H9 (cell line): Measurements from ENCODE around the gene FAAH. TPM values are rescaled to one million over a fixed set of nuclear protein-coding genes. Genes with fewer than 3 reads are reported as not detected.

Experiments used
- DNase-seq: peaks from one replicate; pipeline ENCODE4 v3.0.0-alpha.2; 2017
- H2AFZ ChIP-seq: one replicate; pipeline ENCODE4 v1.6.1; 2013; ENCODE audit warnings: mild to moderate bottlenecking, low read length, control low read depth, moderate library complexity
- H2AK5ac ChIP-seq: 2 replicates; pipeline ENCODE4 v1.6.1; 2013; ENCODE audit warnings: low read length, control low read depth, mixed read lengths; ENCODE audit not compliant: insufficient read length
- H2BK120ac ChIP-seq: one replicate; pipeline ENCODE4 v1.6.1; 2013; ENCODE audit warnings: low read depth, mild to moderate bottlenecking, low read length, control low read depth, inconsistent platforms; ENCODE audit not compliant: poor library complexity, severe bottlenecking
- H2BK12ac ChIP-seq: 2 replicates; pipeline ENCODE4 v1.6.1; 2013; ENCODE audit warnings: low read length, control low read depth, mixed read lengths, low read depth; ENCODE audit not compliant: insufficient read length
- H2BK15ac ChIP-seq: 2 replicates; pipeline ENCODE4 v1.6.1; 2013; ENCODE audit warnings: low read depth, low read length, control low read depth
- H2BK20ac ChIP-seq: one replicate; pipeline ENCODE4 v1.6.1; 2013; ENCODE audit warnings: low read depth, mild to moderate bottlenecking, low read length, control low read depth, inconsistent platforms; ENCODE audit not compliant: poor library complexity, severe bottlenecking
- H2BK5ac ChIP-seq: 2 replicates; pipeline ENCODE4 v1.6.1; 2013; ENCODE audit warnings: low read length, control low read depth, mixed read lengths; ENCODE audit not compliant: insufficient read length
- H3K14ac ChIP-seq: 2 replicates; pipeline ENCODE4 v1.6.1; 2013; ENCODE audit warnings: low read length, control low read depth; ENCODE audit not compliant: insufficient read depth
- H3K18ac ChIP-seq: 2 replicates; pipeline ENCODE4 v1.6.1; 2013; ENCODE audit warnings: low read depth, mild to moderate bottlenecking, mixed read lengths, low read length, control low read depth; ENCODE audit not compliant: insufficient read length
- H3K23ac ChIP-seq: 2 replicates; pipeline ENCODE4 v1.6.1; 2013; ENCODE audit warnings: low read length, control low read depth, mixed read lengths, low read depth; ENCODE audit not compliant: insufficient read length
- H3K23me2 ChIP-seq: 2 replicates; pipeline ENCODE4 v1.6.1; 2013; ENCODE audit warnings: low read depth, mild to moderate bottlenecking, mixed read lengths, low read length, control low read depth; ENCODE audit not compliant: insufficient read length, poor library complexity, severe bottlenecking
- H3K27ac ChIP-seq: 2 replicates; pipeline ENCODE4 v1.5.1; 2013; ENCODE audit warnings: low read length, control low read depth, mixed read lengths, low read depth; ENCODE audit not compliant: insufficient read length
- H3K27me3 ChIP-seq: 2 replicates; pipeline ENCODE4 v1.6.1; 2013; ENCODE audit warnings: low read length, control low read depth, inconsistent platforms; ENCODE audit not compliant: insufficient read depth
- H3K4ac ChIP-seq: 2 replicates; pipeline ENCODE4 v1.6.1; 2013; ENCODE audit warnings: low read depth, mild to moderate bottlenecking, control low read depth, inconsistent platforms, low read length, moderate library complexity
- H3K4me1 ChIP-seq: 2 replicates; pipeline ENCODE4 v1.6.1; 2013; ENCODE audit warnings: low read length, control low read depth, inconsistent platforms; ENCODE audit not compliant: insufficient read depth
- H3K4me2 ChIP-seq: 2 replicates; pipeline ENCODE4 v1.6.1; 2013; ENCODE audit warnings: low read length, control low read depth, mixed read lengths; ENCODE audit not compliant: insufficient read length, insufficient read depth
- H3K56ac ChIP-seq: 2 replicates; pipeline ENCODE4 v1.6.1; 2013; ENCODE audit warnings: low read depth, mild to moderate bottlenecking, mixed read lengths, low read length, control low read depth; ENCODE audit not compliant: insufficient read length
- H3K79me1 ChIP-seq: 2 replicates; pipeline ENCODE4 v1.6.1; 2013; ENCODE audit warnings: low read depth, mild to moderate bottlenecking, moderate library complexity, low read length, control low read depth, inconsistent platforms; ENCODE audit not compliant: insufficient read depth, poor library complexity, severe bottlenecking
- H3K79me2 ChIP-seq: 2 replicates; pipeline ENCODE4 v1.6.1; 2013; ENCODE audit warnings: low read length, control low read depth, inconsistent platforms; ENCODE audit not compliant: insufficient read depth
- H3K9ac ChIP-seq: 2 replicates; pipeline ENCODE4 v1.6.1; 2013; ENCODE audit warnings: low read length, control low read depth, mixed read lengths; ENCODE audit not compliant: insufficient read length; ENCODE audit errors: extremely low read depth
- H3K9me3 ChIP-seq: one replicate; pipeline ENCODE4 v1.6.1; 2013; ENCODE audit warnings: low read depth, low read length, inconsistent platforms; ENCODE audit not compliant: control insufficient read depth
- H3T11ph ChIP-seq: one replicate; pipeline ENCODE4 v1.6.1; 2013; ENCODE audit warnings: mild to moderate bottlenecking, low read length, control low read depth, inconsistent platforms
- H4K20me1 ChIP-seq: one replicate; pipeline ENCODE4 v1.6.1; 2013; ENCODE audit not compliant: control insufficient read depth, insufficient read length, insufficient read depth
- H4K5ac ChIP-seq: 2 replicates; pipeline ENCODE4 v1.6.1; 2013; ENCODE audit warnings: low read depth, mild to moderate bottlenecking, mixed read lengths, low read length, control low read depth; ENCODE audit not compliant: insufficient read length
- H4K8ac ChIP-seq: replicated peaks from 2 replicates; pipeline ENCODE4 v1.6.1; 2013; ENCODE audit warnings: low read length, control low read depth, mixed read lengths, low read depth; ENCODE audit not compliant: insufficient read length
- H4K91ac ChIP-seq: 2 replicates; pipeline ENCODE4 v1.6.1; 2013; ENCODE audit warnings: low read depth, mild to moderate bottlenecking, moderate library complexity, mixed read lengths, low read length, control low read depth; ENCODE audit not compliant: insufficient read length
- H3K27ac Mint-ChIP-seq, 3 experiments: 2 replicates in 2 of 3; 3 replicates in 1 of 3; pipeline ENCODE4 v1.8.0; 2020 to 2021; ENCODE audit warnings: mixed read lengths in 3 of 3, mild to moderate bottlenecking in 1 of 3, moderate library complexity in 1 of 3
- H3K27me3 Mint-ChIP-seq: 2 replicates; pipeline ENCODE4 v1.8.0; 2021; ENCODE audit warnings: low read depth, mild to moderate bottlenecking, moderate library complexity, mixed read lengths
- H3K36me3 Mint-ChIP-seq, 3 experiments: 2 replicates in 2 of 3; 3 replicates in 1 of 3; pipeline ENCODE4 v1.8.0; 2020 to 2021; ENCODE audit warnings: low read depth in 3 of 3, mixed read lengths in 3 of 3; ENCODE audit not compliant: insufficient read depth in 1 of 3
- H3K4me1 Mint-ChIP-seq, 2 experiments: 2 replicates each; pipeline ENCODE4 v1.8.0; 2020; ENCODE audit warnings: mixed read lengths in 2 of 2
- H3K4me3 Mint-ChIP-seq, 2 experiments: 2 replicates in 1 of 2; 3 replicates in 1 of 2; pipeline ENCODE4 v1.8.0; 2020 to 2021; ENCODE audit warnings: mild to moderate bottlenecking in 2 of 2, mixed read lengths in 2 of 2, moderate library complexity in 1 of 2
- H3K9me3 Mint-ChIP-seq, 2 experiments: 2 replicates in 1 of 2; 3 replicates in 1 of 2; pipeline ENCODE4 v1.8.0; 2020; ENCODE audit warnings: mild to moderate bottlenecking in 2 of 2, mixed read lengths in 2 of 2, moderate library complexity in 1 of 2
- WGBS: extraction: QIAGEN DNeasy Blood & Tissue Kit; methylation state at CpG from one replicate; pipeline ENCODE4 v1.1.7; 2013; ENCODE audit warnings: missing lambda C conversion rate, low lambda C conversion rate, mixed read lengths; ENCODE audit not compliant: insufficient read length; ENCODE audit errors: extremely low coverage; 5-methylcytosine and 5-hydroxymethylcytosine counted together
- total RNA-seq: library from RNA; stranded (reverse); gene quantifications from 2 replicates; pipeline ENCODE4 v1.2.1, GENCODE V29; 2021
- TF ChIP-seq, protein P1 (sequence below): fragments of 200-600 bp; sonication (generic); conservative IDR thresholded peaks from 3 replicates; pipeline ENCODE4 v1.8.0; 2021; ENCODE audit warnings: antibody characterized with exemption, mild to moderate bottlenecking

FAAH gene
- total RNA-seq, 1 experiment from 2014 or later, result 18.9 TPM

DNA sequence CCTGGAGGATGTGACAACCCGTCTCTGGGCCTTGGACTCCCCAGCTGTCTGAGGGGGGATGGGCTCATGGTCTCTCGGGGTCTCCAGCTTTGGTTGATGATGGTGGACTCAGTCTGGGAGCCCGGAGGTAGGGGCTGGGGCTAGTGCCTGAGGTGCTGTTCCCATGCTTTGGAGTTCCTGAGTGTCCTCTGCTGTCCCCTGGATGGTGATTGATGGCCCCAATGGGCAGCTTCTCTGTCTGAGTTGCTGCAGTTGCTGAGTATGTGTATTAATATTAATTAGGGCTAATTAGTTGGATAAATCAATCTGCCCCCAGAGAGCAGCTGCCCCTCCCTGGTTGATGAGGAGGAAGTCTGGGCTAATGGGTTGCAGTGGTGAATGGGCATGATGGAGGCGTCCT is 30.6 kb downstream of the FAAH start:
- no peak overlapping the region for H3K27ac ChIP-seq
- H4K5ac ChIP-seq, result no peak overlapping the region
- H3K4me1 ChIP-seq, result no peaks in the 10 kb centered on the region
- no peaks in the 10 kb centered on the region for H3K79me1 ChIP-seq
- Mint-ChIP-seq H3K9me3 (no peaks in the 10 kb centered on the region; a peak in 1 of 5 replicates), H3K27me3 (peaks cover 42% of the 10 kb centered on the region), H3K27ac (peak overlapping the region in 1 of 3 experiments; percentile 7; a peak in 1 of 7 replicates), H3K4me3 (no peak overlapping the region; a peak in 1 of 5 replicates), H3K36me3 (no peaks in the 10 kb centered on the region), H3K4me1 (no peaks in the 10 kb centered on the region)
- H2BK15ac ChIP-seq, result no peak overlapping the region
- H3K56ac ChIP-seq, result no peak overlapping the region
- H3K14ac ChIP-seq, result no peak overlapping the region
- no peak overlapping the region for H2BK120ac ChIP-seq
- no peak overlapping the region for H2BK20ac ChIP-seq
- TF ChIP-seq, protein P1, sequence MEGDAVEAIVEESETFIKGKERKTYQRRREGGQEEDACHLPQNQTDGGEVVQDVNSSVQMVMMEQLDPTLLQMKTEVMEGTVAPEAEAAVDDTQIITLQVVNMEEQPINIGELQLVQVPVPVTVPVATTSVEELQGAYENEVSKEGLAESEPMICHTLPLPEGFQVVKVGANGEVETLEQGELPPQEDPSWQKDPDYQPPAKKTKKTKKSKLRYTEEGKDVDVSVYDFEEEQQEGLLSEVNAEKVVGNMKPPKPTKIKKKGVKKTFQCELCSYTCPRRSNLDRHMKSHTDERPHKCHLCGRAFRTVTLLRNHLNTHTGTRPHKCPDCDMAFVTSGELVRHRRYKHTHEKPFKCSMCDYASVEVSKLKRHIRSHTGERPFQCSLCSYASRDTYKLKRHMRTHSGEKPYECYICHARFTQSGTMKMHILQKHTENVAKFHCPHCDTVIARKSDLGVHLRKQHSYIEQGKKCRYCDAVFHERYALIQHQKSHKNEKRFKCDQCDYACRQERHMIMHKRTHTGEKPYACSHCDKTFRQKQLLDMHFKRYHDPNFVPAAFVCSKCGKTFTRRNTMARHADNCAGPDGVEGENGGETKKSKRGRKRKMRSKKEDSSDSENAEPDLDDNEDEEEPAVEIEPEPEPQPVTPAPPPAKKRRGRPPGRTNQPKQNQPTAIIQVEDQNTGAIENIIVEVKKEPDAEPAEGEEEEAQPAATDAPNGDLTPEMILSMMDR, result no peak
- no peaks in the 10 kb centered on the region for H3K9me3 ChIP-seq
- H4K8ac ChIP-seq, result no peak overlapping the region
- H2AK5ac ChIP-seq, result no peak overlapping the region
- H2BK5ac ChIP-seq, result no peak overlapping the region
- no peak overlapping the region for H3K4ac ChIP-seq
- no peak overlapping the region for H3T11ph ChIP-seq
- H3K9ac ChIP-seq, result no peak overlapping the region
- H2BK12ac ChIP-seq, result no peak overlapping the region
- H3K4me2 ChIP-seq, result no peak overlapping the region
- no CpG with 5 or more reads among the region's 4 CpGs for WGBS
- no peaks in the 10 kb centered on the region for H3K23me2 ChIP-seq
- H3K27me3 ChIP-seq, result no peaks in the 10 kb centered on the region
- H4K20me1 ChIP-seq, result no peaks in the 10 kb centered on the region
- no peak overlapping the region for H4K91ac ChIP-seq
- DNase-seq, result no peak
- H3K79me2 ChIP-seq, result no peaks in the 10 kb centered on the region
- no peak overlapping the region for H2AFZ ChIP-seq
- H3K18ac ChIP-seq, result no peak overlapping the region
- H3K23ac ChIP-seq, result no peak overlapping the region
